HG02970 (cell line): Measurements from ENCODE around the gene CHMP6.

Experiments used
- ATAC-seq: cut with Tn5 transposase; IDR thresholded peaks from one replicate; pipeline ENCODE4 v1.9.1; 2021; ENCODE audit warnings: mild to moderate bottlenecking, moderate library complexity, moderate number of reproducible peaks; ENCODE audit not compliant: unreplicated experiment, low FRiP score

The CHMP6 gene

GRCh38 chr17:81039096-81039495 lies 47.5 kb downstream of the CHMP6 start:
- ATAC-seq: no peak

DNA sequence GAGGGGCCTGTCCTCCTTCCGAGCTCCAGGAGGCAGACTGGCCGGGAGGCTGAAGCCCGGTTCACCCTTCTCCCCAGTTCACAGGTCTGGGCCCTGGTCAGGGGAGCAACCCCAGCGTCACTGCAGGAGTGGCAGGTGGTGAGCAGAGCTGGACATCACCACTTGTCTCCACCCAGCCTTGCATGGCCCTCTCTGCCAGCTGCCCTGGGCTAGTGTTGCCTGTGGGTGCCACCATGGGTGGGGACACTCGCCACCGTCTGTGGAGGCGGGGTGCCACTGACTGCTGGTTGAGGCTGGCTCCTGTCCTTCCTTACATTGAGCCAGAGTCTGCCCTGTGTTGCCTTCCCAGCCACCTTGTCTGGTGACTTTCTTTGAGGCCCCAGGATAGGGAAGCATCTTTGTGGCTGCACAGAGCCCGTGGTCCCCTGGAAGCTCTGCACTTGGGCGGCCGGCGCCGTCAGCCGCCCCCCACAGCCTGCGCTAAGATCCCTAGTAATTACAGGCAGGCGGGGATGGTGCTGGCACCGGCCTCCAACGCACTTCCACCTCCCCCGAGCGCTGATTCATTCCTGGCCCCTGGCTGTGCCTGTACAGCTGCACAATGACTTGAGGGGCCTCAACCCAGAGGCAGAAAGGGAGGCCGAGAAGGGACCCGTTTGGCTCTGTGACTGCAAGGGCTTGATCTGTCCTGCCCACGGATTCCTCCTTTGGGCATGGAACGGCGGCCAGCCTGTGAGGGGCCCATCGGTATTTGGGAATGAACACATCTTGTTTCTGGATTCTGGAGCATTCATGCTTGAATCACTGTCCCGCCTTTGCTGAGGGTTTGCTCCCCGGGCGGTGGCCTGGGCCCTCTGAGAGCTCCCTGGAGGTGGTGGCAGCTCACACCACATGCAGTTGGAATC lies 48.5 kb downstream of the CHMP6 start:
- ATAC-seq: no peak

DNA sequence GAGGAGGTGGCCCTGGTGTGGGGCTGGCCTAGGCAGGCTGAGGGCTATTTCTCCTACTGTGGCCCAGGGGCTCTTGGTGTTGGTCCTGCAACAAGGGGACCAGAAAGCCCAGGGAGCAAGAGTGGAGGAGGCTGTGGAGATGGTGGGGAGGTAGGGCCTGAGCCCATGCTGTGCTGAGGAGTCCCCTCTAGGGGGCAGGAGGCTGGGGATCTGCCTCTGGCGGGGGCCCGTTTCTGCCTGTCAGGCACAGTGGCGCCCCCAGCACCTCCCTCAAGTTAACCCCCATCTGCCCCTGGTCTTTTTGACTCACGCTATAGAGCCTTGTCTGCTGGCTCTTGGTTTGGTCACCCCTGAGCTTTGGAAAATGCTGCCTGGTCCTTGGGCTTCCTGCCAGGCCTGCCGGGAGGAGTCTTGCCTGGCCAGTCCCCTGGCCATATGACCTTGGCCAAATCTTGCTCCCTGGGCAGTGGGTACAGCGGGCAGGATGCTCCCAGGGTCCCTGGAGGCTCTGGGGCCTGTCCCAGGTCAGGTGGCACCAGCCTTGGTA lies 49.2 kb downstream of the CHMP6 start:
- no peak for ATAC-seq

DNA sequence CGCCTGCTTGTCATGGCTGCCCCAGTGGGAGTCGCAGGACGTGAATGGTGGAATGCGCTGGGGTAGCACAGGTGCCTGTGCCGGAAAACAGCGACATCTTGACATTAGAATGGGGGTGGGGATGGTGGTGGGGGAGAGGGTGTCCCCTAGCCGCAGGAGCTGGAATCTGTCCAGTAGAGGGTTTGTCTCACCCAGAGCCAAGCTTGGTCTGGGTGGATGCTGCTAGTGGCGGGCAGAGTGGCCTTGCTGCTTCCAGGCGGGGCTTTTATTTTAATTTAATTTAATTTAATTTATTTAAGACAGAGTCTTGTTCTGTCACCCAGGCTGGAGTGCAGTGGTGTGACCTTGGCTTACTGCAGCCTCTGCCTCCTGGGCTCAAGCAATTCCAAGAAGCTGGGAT lies 51.0 kb downstream of the CHMP6 start:
- ATAC-seq: no peak

DNA sequence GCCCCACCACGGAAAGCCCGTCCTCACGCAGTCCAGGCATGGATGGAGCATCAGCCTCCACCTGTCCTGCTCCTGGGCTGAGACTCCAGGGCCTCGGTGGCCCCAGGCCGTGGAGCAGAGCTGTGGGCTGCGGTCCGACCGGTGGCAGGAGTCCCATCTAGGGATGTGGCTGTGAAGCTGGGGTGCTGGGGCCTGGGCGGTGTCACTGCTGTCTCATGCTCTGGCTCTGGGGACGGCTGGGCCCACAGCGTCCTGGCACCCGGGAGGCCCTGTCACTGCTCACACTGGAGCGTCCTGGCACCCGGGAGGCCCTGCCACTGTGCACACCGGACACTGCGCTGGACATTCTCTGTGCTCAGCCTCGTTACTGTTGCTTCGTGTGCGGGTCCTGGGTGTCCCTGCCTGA lies 51.7 kb downstream of the CHMP6 start:
- no peak for ATAC-seq

DNA sequence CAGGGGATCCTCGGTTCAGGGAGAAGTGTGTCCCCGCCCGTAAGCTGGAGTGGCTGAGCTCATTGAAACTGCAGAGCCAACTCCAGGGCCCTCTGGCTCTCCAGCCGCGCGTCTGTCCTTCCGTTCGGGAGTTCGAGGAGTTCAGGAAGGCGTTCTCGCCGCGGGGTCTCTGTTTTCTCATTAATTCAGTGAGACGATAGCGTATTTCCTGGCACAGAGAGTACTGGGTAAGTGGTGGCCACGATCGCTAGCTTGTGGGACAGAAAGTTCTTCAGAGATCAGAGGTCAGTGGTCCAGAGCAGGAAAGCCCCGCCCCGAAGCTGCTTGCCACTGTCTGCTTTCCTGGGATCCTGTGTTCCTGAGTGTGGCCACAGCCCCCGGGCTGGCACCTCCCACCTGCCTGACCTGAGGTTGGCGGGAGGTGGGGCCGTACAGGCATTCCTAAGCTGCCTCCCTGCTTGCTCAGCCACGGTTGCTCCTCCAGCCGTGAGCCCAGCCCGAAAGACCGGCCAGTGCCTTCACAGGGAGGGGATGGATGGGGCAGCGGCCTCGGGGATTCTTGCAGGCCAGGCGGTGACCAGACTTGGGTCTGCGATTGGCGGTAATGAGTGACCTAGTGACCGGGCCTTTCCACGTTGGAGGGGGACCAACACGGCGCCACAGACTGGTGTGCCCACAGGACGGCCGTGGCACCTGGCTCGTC lies 52.2 kb downstream of the CHMP6 start:
- ATAC-seq: no peak

DNA sequence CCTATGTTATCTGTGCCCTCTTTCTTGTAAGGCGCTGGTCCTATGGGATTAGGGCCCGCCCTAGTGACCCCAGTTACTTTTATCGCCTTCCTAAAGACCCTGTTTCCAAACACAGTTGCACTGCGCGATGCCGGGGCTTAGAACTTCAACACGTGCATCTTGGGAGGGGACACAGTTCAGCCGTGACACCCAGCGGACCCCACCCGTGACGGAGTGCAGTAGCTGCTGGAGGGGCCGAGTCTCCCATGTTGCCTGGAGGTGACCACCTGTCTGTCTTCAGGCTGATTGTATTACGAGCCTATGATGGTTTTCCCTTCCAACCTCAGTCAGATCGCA lies 52.8 kb downstream of the CHMP6 start:
- ATAC-seq: no peak

DNA sequence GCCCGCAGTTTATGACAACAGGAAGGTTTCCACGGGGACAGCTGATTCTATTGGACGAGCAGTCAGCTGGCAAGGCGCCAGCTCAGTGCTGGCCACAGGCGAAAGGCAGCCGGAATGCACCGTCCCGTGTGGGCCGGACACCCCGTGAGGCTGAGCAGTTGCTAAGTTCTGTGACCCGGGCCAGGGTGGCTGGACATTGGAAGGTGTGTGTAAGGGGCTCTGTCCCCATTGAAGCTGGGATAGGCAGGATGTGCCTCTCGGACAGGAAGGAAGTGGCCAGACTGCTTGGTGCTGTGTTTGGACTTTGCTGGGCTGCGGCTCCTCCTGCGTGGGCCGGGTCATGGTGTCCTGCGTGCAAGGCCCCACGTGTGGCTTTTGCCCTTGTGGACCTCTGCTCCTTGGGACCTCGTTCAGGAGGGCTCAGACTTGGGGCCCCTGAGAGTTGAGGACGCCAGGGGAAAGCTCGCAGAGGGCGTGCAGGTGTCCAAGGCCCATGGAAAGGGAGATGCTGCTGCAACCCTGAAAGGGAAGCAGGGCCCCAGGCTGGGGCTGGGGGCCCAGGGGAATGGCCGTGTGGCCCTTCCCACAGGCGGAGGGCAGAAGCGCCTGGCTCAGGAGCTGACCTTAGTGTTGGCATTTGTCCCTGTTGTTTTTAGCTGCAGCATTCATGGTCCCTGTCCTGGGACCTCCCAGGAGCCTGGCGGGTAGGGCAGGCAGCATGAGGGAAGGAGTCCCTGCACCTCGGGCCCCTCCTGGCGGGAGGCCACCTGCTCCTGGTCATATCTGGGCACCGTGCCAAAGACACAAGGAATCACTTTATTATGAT lies 53.3 kb downstream of the CHMP6 start:
- ATAC-seq: no peak

DNA sequence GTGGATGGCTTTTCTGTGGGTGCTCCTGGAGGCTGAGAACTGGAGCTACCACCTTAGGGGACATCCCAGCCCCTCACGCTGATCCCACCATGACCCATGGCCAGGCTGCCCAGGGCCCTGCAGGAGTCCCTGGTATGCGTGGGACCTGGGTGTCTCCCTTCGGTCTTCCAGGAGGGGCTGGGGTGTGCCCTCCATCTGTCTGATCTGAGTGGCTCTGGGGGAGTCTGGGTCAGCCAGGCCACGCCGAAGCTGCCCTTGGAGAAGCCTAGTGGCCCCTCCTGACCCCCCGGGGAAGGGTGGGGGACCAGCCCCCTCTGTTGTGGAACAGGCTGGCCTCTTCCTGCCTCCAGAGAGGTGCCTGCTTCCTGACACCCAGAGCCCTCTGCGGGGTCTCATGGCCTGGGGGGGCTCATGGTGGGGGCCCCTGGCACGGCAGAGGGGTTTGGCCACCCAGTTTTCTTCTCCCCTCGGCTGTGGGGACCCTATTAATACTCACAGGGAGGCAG lies 54.0 kb downstream of the CHMP6 start:
- no peak for ATAC-seq

- ATAC-seq: no peak
These were observed 54.6 kb downstream of the CHMP6 start for GRCh38 chr17:81046132-81046769.

- ATAC-seq: no peak
These were observed 55.2 kb downstream of the CHMP6 start for GRCh38 chr17:81046770-81047359.

GRCh38 chr17:81048827-81049371 lies 57.3 kb downstream of the CHMP6 start:
- no peak for ATAC-seq

- no peak for ATAC-seq
These were observed 57.8 kb downstream of the CHMP6 start for GRCh38 chr17:81049372-81049911.
